Measurements from ENCODE around the gene GPC6.

GPC6 gene

DNA sequence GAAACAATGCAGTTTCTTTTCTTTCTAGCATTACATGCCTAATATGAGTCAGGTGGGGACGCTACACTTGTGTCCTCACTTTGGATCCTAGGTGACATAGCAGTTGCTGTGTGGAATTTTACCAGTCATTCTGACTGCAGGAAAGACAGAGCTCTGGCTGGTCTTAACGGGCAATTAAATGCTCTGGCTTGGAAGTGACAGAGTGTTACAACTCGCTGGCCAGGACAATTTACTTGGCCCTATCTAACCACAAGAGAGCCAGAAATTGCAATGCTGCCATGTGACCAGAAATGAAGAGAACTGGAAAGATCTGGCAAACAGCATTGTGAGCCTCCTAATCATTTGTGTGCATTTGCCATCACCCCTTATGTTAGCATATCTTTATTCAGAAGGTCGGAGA is 901.8 kb downstream of the GPC6 start:
- H3K4me1 ChIP-seq (ENCODE audit: control insufficient read depth in 2 of 2, insufficient read depth in 2 of 2, low read length in 2 of 2): no peaks in the 10 kb centered on the region
- H3K4me3 ChIP-seq (ENCODE audit: low read length in 2 of 2): no peak overlapping the region
- no peaks in the 10 kb centered on the region for H3K9me3 ChIP-seq (ENCODE audit: control insufficient read depth in 2 of 2, low read length in 2 of 2)
- no peaks in the 10 kb centered on the region for H3K36me3 ChIP-seq (ENCODE audit: control insufficient read depth in 2 of 2, insufficient read depth in 2 of 2, low read length in 2 of 2)
- no peaks in the 10 kb centered on the region for H3K27me3 ChIP-seq (ENCODE audit: control insufficient read depth in 2 of 2, insufficient read depth in 2 of 2, low read length in 2 of 2)
- no peak overlapping the region for H3K9ac ChIP-seq (ENCODE audit: low read depth in 1 of 2, low read length in 2 of 2)
- H3K27ac ChIP-seq (ENCODE audit: low read depth in 2 of 2, low read length in 2 of 2): no peak overlapping the region

- no peaks in the 10 kb centered on the region for H3K4me1 ChIP-seq (ENCODE audit: control insufficient read depth in 2 of 2, insufficient read depth in 2 of 2, low read length in 2 of 2)
- no peaks in the 10 kb centered on the region for H3K9me3 ChIP-seq (ENCODE audit: control insufficient read depth in 2 of 2, low read length in 2 of 2)
- H3K4me3 ChIP-seq (ENCODE audit: low read length in 2 of 2): no peak overlapping the region
- no peak overlapping the region for H3K27ac ChIP-seq (ENCODE audit: low read depth in 2 of 2, low read length in 2 of 2)
- H3K36me3 ChIP-seq (ENCODE audit: control insufficient read depth in 2 of 2, insufficient read depth in 2 of 2, low read length in 2 of 2): no peaks in the 10 kb centered on the region
- H3K27me3 ChIP-seq (ENCODE audit: control insufficient read depth in 2 of 2, insufficient read depth in 2 of 2, low read length in 2 of 2): no peaks in the 10 kb centered on the region
- no peak overlapping the region for H3K9ac ChIP-seq (ENCODE audit: low read depth in 1 of 2, low read length in 2 of 2)
Measured at GRCh38 chr13:94129490-94129894, 902.9 kb downstream of the GPC6 start.

DNA sequence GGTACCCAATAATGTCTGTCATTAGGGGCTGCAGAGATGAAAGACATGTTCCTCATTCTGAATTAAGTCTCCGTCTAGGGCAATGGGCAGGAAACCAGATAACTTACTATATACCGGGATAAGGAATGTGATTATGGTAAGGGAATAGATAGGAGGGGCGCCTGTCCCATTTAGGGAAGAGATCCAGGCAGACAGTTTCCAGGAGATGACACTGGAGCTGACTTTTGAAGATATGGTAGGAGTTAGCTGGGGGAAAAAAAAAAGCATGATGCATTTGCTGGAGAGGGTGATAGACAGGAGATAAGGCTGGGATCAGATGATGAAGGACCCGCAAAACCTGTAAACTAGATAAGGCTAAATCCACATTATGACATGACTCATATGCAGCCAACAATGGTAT is 912.2 kb downstream of the GPC6 start:
- H3K9me3 ChIP-seq (ENCODE audit: control insufficient read depth in 2 of 2, low read length in 2 of 2): no peaks in the 10 kb centered on the region
- no peak overlapping the region for H3K4me3 ChIP-seq (ENCODE audit: low read length in 2 of 2)
- no peak overlapping the region for H3K27ac ChIP-seq (ENCODE audit: low read depth in 2 of 2, low read length in 2 of 2)
- no peaks in the 10 kb centered on the region for H3K36me3 ChIP-seq (ENCODE audit: control insufficient read depth in 2 of 2, insufficient read depth in 2 of 2, low read length in 2 of 2)
- H3K9ac ChIP-seq (ENCODE audit: low read depth in 1 of 2, low read length in 2 of 2): no peak overlapping the region
- no peaks in the 10 kb centered on the region for H3K4me1 ChIP-seq (ENCODE audit: control insufficient read depth in 2 of 2, insufficient read depth in 2 of 2, low read length in 2 of 2)
- no peaks in the 10 kb centered on the region for H3K27me3 ChIP-seq (ENCODE audit: control insufficient read depth in 2 of 2, insufficient read depth in 2 of 2, low read length in 2 of 2)

GRCh38 chr13:94139393-94139995 is 912.9 kb downstream of the GPC6 start:
- Histone ChIP-seq H3K27ac (ENCODE audit: low read depth in 2 of 2, low read length in 2 of 2) (no peak overlapping the region), H3K4me3 (ENCODE audit: low read length in 2 of 2) (no peak overlapping the region), H3K27me3 (ENCODE audit: control insufficient read depth in 2 of 2, insufficient read depth in 2 of 2, low read length in 2 of 2) (no peaks in the 10 kb centered on the region), H3K9me3 (ENCODE audit: control insufficient read depth in 2 of 2, low read length in 2 of 2) (no peaks in the 10 kb centered on the region), H3K4me1 (ENCODE audit: control insufficient read depth in 2 of 2, insufficient read depth in 2 of 2, low read length in 2 of 2) (no peaks in the 10 kb centered on the region), H3K36me3 (ENCODE audit: control insufficient read depth in 2 of 2, insufficient read depth in 2 of 2, low read length in 2 of 2) (no peaks in the 10 kb centered on the region), H3K9ac (ENCODE audit: low read depth in 1 of 2, low read length in 2 of 2) (no peak overlapping the region)

DNA sequence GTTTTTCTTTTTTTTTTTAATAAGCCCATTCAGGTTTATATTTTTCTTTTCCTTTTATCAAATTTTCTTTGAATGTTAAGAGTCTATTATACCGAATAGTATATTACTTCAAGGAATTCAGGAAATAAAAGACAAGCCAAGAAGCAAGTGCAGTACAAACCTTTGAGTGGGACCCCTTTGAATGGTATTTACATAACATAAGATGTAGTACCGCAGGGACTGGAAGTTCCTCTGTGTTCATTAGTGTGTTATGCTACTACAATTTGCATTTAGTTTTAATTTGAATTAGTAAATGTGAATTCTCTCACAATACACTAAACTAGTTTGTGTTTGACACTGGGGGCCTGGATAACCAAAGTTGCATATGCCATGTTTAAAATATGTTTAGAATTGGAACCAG is 913.4 kb downstream of the GPC6 start:
- H3K4me1 ChIP-seq (ENCODE audit: control insufficient read depth in 2 of 2, insufficient read depth in 2 of 2, low read length in 2 of 2): no peaks in the 10 kb centered on the region
- H3K27ac ChIP-seq (ENCODE audit: low read depth in 2 of 2, low read length in 2 of 2): no peak overlapping the region
- no peaks in the 10 kb centered on the region for H3K9me3 ChIP-seq (ENCODE audit: control insufficient read depth in 2 of 2, low read length in 2 of 2)
- H3K27me3 ChIP-seq (ENCODE audit: control insufficient read depth in 2 of 2, insufficient read depth in 2 of 2, low read length in 2 of 2): no peaks in the 10 kb centered on the region
- H3K9ac ChIP-seq (ENCODE audit: low read depth in 1 of 2, low read length in 2 of 2): no peak overlapping the region
- H3K4me3 ChIP-seq (ENCODE audit: low read length in 2 of 2): no peak overlapping the region
- H3K36me3 ChIP-seq (ENCODE audit: control insufficient read depth in 2 of 2, insufficient read depth in 2 of 2, low read length in 2 of 2): no peaks in the 10 kb centered on the region

DNA sequence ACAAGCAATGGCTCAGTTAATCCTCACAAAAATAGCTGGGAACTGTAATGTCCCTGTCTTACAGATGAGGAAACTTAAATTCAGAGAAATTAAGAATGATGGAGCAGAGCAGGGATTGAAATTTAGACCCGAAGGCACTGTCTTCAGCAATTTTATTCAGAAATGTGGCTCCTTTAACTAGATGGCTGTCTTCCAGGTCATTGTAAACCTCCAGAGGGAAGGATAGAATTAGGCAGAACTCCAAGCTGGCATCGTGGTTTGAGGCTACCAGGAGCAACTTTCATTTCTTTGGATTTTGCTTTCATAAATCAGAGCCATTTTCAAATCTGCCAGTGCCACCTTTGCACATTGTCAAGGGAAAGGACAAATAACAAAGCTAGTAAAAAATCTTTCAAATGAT is 913.9 kb downstream of the GPC6 start:
- no peaks in the 10 kb centered on the region for H3K9me3 ChIP-seq (ENCODE audit: control insufficient read depth in 2 of 2, low read length in 2 of 2)
- no peaks in the 10 kb centered on the region for H3K36me3 ChIP-seq (ENCODE audit: control insufficient read depth in 2 of 2, insufficient read depth in 2 of 2, low read length in 2 of 2)
- H3K27ac ChIP-seq (ENCODE audit: low read depth in 2 of 2, low read length in 2 of 2): no peak overlapping the region
- no peaks in the 10 kb centered on the region for H3K4me1 ChIP-seq (ENCODE audit: control insufficient read depth in 2 of 2, insufficient read depth in 2 of 2, low read length in 2 of 2)
- H3K27me3 ChIP-seq (ENCODE audit: control insufficient read depth in 2 of 2, insufficient read depth in 2 of 2, low read length in 2 of 2): no peaks in the 10 kb centered on the region
- no peak overlapping the region for H3K4me3 ChIP-seq (ENCODE audit: low read length in 2 of 2)
- H3K9ac ChIP-seq (ENCODE audit: low read depth in 1 of 2, low read length in 2 of 2): no peak overlapping the region

DNA sequence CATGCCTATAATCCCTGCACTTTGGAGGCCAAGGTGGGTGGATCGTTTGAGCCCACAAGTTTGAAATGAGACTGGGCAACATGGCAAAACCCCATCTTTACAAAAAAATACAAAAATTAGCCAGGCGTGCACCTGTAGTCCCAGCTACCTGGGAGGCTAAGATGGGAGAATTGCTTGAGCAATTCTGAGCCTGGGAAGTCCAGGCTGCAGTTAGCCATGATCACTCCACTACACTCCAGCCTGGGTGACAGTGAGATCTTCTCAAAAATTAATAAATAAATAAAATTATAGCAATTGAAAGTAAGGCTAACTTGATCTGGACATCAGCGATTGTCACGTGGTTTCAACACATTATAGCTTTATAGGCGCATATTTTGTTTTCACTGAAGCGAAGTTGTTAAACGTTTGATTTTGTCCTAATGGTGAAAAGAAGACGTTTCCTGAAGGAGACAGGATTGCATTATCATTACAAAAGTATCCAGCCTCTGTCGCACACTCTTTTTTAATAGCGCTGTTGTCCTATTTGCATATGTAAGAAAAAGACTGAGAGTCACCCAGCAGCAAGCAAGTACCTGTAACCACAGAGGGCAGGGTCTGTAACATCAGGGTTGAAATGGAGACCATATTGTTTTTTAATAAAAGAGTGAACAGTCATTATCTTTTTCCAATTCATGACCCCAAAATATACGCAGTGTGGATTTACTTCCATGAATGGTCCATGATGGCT is 917.2 kb downstream of the GPC6 start:
- H3K9ac ChIP-seq (ENCODE audit: low read depth in 1 of 2, low read length in 2 of 2): no peak overlapping the region
- H3K27ac ChIP-seq (ENCODE audit: low read depth in 2 of 2, low read length in 2 of 2): no peak overlapping the region
- H3K4me3 ChIP-seq (ENCODE audit: low read length in 2 of 2): no peak overlapping the region

GRCh38 chr13:94145966-94146365 is 919.4 kb downstream of the GPC6 start:
- H3K4me3 ChIP-seq (ENCODE audit: low read length in 2 of 2): no peak overlapping the region
- H3K9ac ChIP-seq (ENCODE audit: low read depth in 1 of 2, low read length in 2 of 2): no peak overlapping the region
- H3K27me3 ChIP-seq (ENCODE audit: control insufficient read depth in 2 of 2, insufficient read depth in 2 of 2, low read length in 2 of 2): no peaks in the 10 kb centered on the region
- no peak overlapping the region for H3K27ac ChIP-seq (ENCODE audit: low read depth in 2 of 2, low read length in 2 of 2)
- H3K4me1 ChIP-seq (ENCODE audit: control insufficient read depth in 2 of 2, insufficient read depth in 2 of 2, low read length in 2 of 2): no peaks in the 10 kb centered on the region
- no peaks in the 10 kb centered on the region for H3K9me3 ChIP-seq (ENCODE audit: control insufficient read depth in 2 of 2, low read length in 2 of 2)
- H3K36me3 ChIP-seq (ENCODE audit: control insufficient read depth in 2 of 2, insufficient read depth in 2 of 2, low read length in 2 of 2): no peaks in the 10 kb centered on the region

More for the DNA sequence above, 917.2 kb downstream of the GPC6 start:
- Histone ChIP-seq H3K9me3 (ENCODE audit: control insufficient read depth in 2 of 2, low read length in 2 of 2) (no peaks in the 10 kb centered on the region), H3K4me1 (ENCODE audit: control insufficient read depth in 2 of 2, insufficient read depth in 2 of 2, low read length in 2 of 2) (no peaks in the 10 kb centered on the region), H3K27me3 (ENCODE audit: control insufficient read depth in 2 of 2, insufficient read depth in 2 of 2, low read length in 2 of 2) (no peaks in the 10 kb centered on the region), H3K36me3 (ENCODE audit: control insufficient read depth in 2 of 2, insufficient read depth in 2 of 2, low read length in 2 of 2) (no peaks in the 10 kb centered on the region)

- H3K27me3 ChIP-seq (ENCODE audit: control insufficient read depth in 2 of 2, insufficient read depth in 2 of 2, low read length in 2 of 2): no peaks in the 10 kb centered on the region
- H3K9me3 ChIP-seq (ENCODE audit: control insufficient read depth in 2 of 2, low read length in 2 of 2): no peaks in the 10 kb centered on the region
- no peak overlapping the region for H3K4me3 ChIP-seq (ENCODE audit: low read length in 2 of 2)
- no peaks in the 10 kb centered on the region for H3K4me1 ChIP-seq (ENCODE audit: control insufficient read depth in 2 of 2, insufficient read depth in 2 of 2, low read length in 2 of 2)
- no peaks in the 10 kb centered on the region for H3K36me3 ChIP-seq (ENCODE audit: control insufficient read depth in 2 of 2, insufficient read depth in 2 of 2, low read length in 2 of 2)
- no peak overlapping the region for H3K27ac ChIP-seq (ENCODE audit: low read depth in 2 of 2, low read length in 2 of 2)
- H3K9ac ChIP-seq (ENCODE audit: low read depth in 1 of 2, low read length in 2 of 2): no peak overlapping the region
Measured at GRCh38 chr13:94153586-94153985, 927.0 kb downstream of the GPC6 start.

DNA sequence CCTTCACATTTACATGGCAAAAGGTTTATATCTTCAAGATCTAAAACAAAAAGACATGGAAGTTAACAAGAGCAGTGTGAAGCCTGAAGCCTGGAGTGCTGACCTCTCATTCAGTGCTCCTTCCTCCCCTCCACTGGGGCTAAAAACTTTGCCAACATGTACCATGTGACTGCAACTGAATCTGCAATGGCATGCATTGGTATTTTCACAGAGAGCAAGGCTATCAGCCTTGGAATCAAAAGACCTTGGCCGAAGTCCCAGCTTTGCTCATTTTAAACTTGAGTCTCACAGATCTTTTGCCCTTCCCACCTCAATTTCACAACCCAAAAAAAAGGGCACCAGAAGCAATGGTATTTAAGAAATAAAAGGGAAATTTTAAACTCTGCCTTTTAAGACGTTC is 927.8 kb downstream of the GPC6 start:
- Histone ChIP-seq H3K9me3 (ENCODE audit: control insufficient read depth in 2 of 2, low read length in 2 of 2) (no peaks in the 10 kb centered on the region), H3K27ac (ENCODE audit: low read depth in 2 of 2, low read length in 2 of 2) (no peak overlapping the region), H3K27me3 (ENCODE audit: control insufficient read depth in 2 of 2, insufficient read depth in 2 of 2, low read length in 2 of 2) (no peaks in the 10 kb centered on the region), H3K4me1 (ENCODE audit: control insufficient read depth in 2 of 2, insufficient read depth in 2 of 2, low read length in 2 of 2) (no peaks in the 10 kb centered on the region), H3K9ac (ENCODE audit: low read depth in 1 of 2, low read length in 2 of 2) (no peak overlapping the region), H3K4me3 (ENCODE audit: low read length in 2 of 2) (no peak overlapping the region), H3K36me3 (ENCODE audit: control insufficient read depth in 2 of 2, insufficient read depth in 2 of 2, low read length in 2 of 2) (no peaks in the 10 kb centered on the region)
